HG03354 (cell line): ENCODE results near the gene EBPL.
A peak's percentile ranks its signal among the peaks of the same experiment; 100 is the strongest.

ENCODE experiments used
- ATAC-seq: cut with Tn5 transposase; IDR thresholded peaks from one replicate; pipeline ENCODE4 v1.9.1; 2021; ENCODE audit warnings: mild to moderate bottlenecking; ENCODE audit not compliant: unreplicated experiment, poor library complexity, severe bottlenecking

Gene EBPL

GRCh38 chr13:49678191-49678914 is 12.9 kb downstream of the EBPL start:
- ATAC-seq = no peak

- ATAC-seq = no peak
Observed at GRCh38 chr13:49676581-49677298, 14.5 kb downstream of the EBPL start.

DNA sequence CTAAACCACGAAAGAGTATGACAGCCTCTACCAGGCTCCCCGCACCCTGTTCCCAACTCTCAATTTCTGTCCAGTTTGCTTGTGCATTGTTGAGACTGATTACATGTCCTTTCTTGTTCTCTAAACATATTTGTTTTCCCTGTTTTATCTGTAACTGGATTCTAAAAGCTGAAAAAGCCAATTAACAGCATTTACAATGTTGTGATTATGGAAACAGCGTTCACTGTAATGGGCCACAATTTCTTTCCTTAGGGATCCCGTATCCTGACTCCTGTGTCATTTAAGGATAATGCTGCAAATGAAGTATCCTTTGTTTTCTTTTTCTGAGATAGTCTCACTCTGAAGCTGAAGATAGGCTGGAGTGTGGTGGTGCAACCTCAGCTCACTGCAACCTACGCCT is 20.5 kb downstream of the EBPL start:
- ATAC-seq = no peak

DNA sequence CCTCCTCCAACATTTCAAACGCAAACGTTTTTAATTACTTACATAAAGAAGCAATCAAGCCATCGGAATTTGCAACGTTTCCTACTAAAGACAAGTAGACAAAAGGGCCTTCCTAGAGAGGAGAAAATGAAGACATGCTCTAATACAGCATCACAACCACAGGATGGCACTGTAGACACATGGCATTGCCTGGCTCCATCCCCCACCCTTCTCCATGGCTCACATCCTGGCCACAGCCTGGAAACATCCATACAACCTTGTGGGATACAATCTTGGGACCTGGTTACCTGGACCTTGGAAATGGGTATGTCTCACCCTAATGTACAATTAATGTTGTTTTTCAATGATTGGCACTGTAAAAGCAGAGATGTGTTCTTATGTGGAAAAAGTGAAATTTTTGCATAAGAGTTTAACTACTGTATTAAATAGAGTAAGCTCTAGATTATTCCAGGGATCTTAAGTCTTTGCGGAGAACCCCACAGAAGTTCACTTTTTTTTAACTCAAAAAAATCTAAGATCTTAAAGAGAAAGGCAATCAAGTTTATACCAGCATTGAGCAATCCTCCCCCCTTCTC is 21.5 kb downstream of the EBPL start:
- peak; percentile 72 for ATAC-seq

GRCh38 chr13:49667773-49668172 is 23.5 kb downstream of the EBPL start:
- ATAC-seq = no peak

DNA sequence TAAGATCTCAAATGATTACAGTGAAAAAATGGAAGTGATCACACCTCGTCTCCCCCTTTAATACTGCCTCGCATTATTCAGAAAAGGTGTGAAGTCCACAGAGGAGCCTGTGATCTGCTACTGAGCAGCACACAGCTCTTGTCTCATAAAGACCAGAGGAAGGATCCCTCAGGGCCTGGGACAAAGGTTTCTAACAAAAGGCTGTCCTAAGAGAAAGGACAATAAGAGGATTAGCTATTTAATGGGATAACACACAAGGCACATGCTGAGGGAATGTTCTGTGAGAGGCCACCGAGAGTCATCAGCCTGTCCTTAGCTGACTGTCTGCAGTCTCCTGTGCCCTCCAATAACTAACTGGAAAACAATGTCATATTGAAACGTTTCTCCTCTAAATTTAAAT is 26.7 kb downstream of the EBPL start:
- ATAC-seq = no peak

DNA sequence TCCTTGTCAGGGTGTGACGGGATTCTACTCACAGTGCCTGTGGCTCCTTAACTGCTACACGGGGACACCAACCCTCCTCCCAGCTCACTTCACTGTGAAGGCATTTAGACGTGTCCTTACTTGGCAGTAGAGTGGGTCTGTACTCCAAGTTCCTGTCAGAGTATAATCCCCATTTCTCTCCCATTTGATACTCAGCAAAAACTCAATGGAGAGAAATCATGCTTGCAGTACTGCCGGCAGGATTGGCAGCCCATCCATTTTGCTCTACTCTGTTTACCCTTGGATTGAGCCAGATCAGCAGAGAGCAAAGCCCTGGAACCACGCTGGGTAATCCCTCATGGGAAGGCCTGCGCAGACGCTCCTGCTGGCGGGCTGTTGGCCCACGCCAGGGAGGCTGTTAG is 34.0 kb downstream of the EBPL start:
- no peak for ATAC-seq

DNA sequence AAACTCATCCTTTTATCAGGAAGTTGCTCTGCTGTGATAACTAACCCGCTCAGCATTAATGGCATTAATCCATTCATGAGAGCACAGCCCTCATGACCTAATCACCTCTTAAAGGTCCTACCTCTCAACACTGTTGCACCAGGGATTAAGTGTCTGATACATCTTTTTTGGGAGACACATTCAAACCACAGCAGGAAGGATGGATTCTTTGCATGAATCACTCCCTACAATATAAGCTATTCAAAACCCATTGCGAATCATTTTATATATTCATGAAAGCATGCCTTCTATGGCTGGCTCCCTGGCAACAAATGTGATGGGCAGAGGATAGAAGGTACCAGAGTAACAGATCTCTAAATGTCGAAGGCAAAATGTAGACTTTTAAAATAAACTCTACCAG is 35.4 kb downstream of the EBPL start:
- ATAC-seq = no peak

GRCh38 chr13:49654011-49654410 is 37.3 kb downstream of the EBPL start:
- no peak for ATAC-seq

GRCh38 chr13:49653478-49653877 is 37.8 kb downstream of the EBPL start:
- no peak for ATAC-seq

GRCh38 chr13:49652355-49653305 is 38.7 kb downstream of the EBPL start:
- ATAC-seq = no peak

- no peak for ATAC-seq
Observed at GRCh38 chr13:49651570-49652354, 39.5 kb downstream of the EBPL start.

- ATAC-seq = no peak
Observed at GRCh38 chr13:49649963-49650312, 41.3 kb downstream of the EBPL start.

DNA sequence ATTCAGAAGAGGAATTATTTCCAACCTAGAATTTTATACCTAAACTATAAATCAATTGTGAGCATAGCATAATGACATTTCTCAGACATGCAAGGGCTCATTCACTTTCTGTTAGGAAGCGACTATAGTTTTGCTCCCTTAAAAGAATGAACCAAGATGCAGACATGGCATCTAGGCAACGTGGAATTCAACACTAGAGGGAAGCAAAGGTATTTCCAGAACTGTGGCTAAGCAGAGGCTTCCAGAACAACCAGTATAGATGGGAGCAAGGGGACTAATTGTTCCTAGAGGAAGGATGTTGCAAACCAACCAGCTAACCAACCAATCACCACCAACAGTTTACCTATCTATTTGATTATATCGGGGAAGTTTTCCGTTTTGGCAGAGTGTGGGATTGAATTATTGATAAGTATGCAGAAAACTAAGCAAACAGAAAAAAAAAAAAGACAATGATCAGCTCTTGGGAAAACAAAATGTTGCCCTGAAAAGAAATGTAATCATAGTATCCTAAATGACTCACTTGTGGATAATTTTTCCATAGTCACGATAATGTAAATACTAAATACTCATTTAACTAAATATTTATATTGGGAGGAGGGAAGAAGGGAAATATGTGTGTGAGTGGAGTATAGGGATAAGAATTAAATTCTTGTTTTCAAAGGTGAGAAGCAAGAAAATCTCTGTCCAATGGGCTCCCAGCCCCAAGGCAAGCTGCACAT is 41.9 kb downstream of the EBPL start:
- ATAC-seq = no peak

DNA sequence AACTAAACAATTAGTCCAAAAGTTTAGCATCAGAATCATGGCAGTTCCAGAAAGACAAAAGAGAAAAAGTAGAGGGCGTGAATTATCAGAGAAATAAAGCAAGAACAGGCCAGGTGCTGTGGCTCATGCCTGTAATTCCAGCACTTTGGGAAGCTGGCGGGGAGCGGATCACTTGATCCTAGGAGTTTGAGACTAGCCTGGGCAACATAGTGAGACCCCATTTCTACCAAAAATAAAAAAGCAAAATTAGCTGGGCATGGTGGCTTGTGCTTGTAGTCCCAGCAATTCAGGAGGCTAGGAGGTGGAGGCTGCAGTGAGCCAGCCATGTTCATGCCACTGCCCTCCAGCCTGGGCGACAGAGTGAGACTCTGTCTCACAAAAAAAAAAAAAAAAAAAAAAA is 44.6 kb downstream of the EBPL start:
- no peak for ATAC-seq

- no peak for ATAC-seq
Observed at GRCh38 chr13:49645451-49645850, 45.8 kb downstream of the EBPL start.

DNA sequence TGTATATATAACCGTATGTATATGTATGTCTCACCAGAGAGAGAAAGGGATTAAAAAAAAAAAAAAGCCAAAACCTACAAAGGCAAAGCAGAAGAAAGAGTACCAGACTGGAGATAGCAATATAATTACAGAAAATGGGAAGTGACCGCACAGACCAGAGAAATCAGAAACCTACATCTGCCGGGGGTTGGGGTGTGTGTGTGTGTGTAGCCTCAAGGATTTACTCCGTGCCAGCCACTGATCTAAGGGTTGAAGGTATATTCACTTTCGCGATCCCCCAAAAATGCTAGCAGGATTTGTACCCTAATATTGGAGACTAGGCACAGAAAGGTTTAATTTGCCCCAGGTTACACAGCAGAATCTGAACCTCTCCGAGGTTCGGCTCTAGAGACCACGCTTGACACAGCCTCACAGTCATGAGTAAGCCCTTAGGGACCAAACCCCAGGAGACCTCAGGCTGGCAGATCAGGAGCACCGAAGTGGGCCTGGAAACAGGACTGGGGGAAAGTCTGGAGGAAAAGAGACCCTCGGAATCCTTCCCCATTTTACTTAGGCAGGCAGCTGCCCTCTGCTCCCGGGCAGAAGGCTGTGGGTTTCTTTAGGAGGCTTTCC is 48.1 kb downstream of the EBPL start:
- ATAC-seq = peak; percentile 63

GRCh38 chr13:49641801-49642291 is 49.4 kb downstream of the EBPL start:
- no peak for ATAC-seq
